GM18870 (cell line): ENCODE results near the gene CAV2.

ENCODE experiments used
- ATAC-seq: cut with Tn5 transposase; IDR thresholded peaks from one replicate; pipeline ENCODE4 v1.9.1; 2021; ENCODE audit warnings: moderate library complexity; ENCODE audit not compliant: unreplicated experiment

The CAV2 gene

DNA sequence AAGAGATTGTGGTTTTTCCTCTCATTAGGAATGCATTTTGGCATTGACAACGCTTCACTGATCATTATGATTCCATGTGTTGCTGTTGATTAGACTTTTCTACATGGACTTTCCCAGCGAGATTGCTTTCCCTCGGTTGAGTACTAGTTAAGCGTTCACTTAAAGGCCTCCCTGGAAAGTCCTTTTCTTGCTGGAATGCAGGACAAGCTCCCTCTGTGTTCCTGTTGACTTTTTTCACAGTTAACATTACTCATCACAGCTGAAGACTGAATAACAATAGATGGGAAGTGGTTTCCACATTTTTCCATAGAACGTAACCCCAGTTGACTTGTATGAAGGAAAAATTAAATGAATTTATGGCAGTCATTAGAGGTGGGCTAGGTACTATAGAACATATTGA is 22.7 kb downstream of the CAV2 start:
- ATAC-seq, result no peak

DNA sequence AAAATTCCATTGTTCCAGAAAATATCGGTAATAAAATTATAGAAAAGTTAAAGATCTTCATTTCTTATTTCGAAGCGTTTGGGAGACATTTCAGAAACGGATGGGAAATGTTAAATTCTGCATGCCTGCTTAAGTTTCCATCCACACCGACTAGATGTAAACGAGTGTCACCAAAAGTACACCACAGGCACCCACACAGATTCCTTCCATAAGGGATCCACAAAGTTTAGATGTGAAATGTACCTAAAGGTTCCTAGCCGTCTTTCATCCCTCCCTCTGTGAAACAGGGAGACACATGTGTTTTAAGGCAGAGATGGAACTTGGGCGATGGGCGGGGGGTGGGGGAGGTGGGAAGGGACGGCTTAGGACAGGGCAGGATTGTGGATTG is 24.7 kb downstream of the CAV2 start:
- ATAC-seq, result no peak

DNA sequence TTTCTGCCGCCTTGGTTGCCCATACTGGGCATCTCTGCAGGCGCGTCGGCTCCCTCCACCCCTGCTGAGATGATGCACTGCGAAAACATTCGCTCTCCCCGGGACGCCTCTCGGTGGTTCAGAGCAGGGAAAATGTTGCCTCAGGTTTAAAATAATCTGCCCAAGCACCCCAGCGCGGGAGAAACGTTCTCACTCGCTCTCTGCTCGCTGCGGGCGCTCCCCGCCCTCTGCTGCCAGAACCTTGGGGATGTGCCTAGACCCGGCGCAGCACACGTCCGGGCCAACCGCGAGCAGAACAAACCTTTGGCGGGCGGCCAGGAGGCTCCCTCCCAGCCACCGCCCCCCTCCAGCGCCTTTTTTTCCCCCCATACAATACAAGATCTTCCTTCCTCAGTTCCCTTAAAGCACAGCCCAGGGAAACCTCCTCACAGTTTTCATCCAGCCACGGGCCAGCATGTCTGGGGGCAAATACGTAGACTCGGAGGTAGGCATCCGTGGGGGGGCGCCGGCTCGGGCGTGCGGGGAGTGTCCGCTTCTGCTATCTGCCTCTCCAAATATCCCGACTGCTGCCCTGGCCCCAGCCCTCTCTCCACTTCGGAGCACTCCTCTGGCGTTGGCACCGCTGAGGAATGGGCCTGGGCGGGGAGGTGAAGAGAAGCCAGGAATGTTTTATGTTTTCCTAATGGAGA is 25.2 kb downstream of the CAV2 start, which contains the start of gene CAV1:
CAV1 (plus strand) TSS at position 428 of the 689 bp plus-strand sequence; CDS start at position 455, 27 bp downstream.
- ATAC-seq, result no peak

DNA sequence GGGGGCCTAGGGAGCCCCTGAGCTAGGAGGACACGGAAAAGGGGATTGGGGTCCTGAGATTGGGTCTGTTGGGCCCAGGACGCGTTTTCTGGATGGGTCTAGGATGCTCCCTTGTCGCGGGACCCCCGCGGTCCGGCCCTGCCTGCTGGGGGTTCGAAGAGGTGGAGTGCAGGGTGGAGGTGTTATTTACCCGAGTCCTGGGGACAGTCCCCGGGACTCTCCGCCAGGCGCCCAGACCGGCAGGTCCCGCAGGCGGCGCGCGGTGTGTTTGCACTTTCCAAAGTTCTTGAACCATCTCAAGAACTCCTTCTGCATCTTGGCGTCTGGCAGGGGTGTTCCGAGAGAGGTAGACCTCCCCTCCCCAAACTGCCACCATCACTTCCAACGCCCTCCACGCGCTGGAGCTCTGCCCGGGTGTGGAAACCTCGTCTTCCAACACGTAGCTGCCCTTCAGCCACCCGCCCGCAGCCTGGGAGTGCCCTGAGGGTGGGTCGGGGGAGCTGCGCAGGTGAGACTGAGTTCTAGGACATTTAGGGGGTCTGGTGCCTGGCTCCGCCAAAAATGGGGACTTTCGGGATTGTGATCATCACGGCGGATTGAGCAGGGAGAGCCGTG is 25.9 kb downstream of the CAV2 start:
- ATAC-seq, result no peak

DNA sequence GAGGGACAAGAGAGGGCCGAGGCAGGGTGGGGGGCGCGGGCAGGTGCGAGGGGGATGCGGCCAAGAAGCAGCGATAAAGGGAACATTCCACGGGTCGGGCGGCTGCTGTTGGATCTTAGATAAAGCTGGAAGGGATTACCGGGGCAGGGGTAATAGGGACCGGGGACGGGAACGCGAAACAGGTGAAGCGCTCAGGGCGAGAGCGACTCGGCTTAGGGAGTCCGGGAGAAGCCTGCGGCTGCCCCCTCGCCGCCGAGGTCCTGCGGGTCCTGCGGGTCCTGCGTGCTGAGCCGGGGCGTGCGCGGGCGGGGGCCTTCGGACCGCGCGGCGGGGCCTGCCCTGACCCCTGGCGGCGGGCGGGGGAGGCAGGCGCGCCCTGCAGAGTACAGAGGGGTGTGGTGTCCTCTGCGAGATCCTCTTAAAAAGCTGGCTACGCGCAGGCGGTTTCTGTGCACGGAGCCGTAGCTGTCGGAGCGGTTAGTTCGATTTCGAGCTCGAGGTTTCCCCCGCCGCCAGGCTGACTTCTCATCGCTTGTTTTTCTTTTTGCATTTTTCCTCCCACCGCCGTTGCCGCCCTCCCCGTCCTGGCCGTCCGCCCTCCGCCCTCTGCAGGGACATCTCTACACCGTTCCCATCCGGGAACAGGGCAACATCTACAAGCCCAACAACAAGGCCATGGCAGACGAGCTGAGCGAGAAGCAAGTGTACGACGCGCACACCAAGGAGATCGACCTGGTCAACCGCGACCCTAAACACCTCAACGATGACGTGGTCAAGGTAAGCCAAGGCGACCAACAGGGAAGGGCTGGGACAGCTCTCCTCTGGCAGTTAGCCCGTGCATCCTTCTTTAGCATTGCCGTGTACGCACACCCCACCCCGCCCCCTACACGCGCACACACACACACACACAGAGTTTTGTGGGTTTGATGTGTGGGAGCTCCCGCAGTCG is 26.6 kb downstream of the CAV2 start:
- peak; percentile 76 for ATAC-seq

DNA sequence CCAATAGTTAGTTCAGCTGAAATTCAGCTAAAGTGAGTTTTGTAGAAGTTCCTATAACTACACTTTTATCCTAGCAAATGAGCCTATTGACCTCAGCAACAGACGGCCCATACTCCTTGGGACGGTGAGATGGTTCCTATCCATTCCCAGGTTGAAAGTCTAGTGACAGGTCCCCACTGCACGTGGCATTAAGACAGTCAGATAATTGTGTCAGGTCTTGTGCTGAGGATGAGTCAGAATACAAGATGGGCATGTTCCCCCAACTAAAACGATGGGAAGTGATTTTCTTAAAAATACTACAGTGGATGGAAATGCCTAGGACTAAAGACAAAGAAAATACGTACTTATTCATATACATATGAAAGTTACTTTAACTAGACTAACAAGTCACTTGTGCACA is 27.4 kb downstream of the CAV2 start:
- ATAC-seq, result no peak

DNA sequence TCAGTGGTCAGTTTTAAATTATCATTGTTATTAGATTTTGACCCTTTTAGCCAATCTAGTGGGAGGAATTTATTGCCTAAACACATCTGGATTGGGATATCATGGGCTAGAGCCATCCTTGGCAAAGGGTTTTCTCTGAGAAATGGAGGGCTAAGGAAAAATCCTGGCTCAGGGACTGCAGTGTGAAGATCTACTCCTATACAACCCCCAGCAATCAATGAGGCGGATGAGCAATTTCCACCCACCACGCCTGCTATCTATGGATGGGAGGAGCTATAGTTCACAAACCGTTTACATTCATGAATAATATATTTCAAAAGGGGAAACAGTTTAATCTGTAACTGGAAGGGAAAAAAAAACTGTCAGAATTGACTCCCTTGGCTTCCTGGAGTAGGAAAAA is 28.0 kb downstream of the CAV2 start:
- no peak for ATAC-seq

DNA sequence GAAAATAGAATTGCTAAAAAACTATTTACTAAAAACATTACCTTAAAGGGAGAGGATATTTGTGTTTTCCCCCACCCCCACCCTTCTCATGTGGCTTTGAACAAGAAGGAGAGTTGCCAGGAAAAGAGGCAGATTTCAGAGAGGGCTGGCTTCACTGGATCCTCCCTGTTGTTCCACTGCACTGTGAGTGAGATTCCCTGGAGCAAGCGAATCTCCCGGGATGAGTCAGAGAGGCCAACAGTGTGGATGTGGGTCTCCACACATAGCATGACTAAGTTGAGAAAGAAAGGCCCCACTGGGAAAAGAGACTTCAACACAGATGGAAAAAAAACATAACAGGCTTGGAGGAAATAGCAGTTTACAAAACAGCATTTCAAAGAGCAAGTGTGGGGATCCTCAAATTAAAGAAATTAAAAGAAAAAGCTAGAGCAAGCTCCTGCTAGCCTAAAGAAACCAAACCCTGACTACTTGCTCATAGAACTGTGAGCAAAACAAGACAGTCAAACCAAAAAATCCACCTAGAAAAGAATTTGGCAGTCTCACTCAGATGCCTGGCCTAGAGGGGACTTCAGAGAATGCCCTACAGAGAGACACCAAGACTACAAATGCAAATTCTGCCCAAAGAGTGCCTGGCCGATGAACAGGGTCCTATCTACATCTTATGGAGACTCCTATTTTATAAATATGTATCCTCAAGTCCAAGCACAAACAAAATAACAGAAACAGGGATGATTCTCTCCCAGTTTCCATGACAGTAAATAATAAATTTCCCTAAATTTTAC is 28.7 kb downstream of the CAV2 start:
- ATAC-seq, result no peak

DNA sequence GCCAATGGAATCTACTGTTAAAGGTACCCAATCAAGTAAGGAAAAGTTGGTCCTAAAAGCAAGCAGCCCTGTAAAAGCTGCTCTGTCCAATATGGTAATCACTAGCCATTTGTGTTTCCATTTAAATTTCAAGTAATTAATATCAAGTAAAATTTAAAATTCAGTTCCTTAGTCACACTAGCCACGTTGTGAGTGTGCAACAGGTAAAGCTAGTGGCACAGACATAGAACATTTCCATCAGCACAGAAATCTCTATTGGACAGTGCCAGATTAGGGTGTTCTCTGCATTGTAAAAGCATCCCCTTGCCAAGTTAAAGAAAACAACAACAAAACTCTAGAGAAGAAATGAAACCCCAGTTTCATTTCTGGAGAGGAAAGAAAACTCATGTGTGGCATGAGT is 29.7 kb downstream of the CAV2 start:
- no peak for ATAC-seq

DNA sequence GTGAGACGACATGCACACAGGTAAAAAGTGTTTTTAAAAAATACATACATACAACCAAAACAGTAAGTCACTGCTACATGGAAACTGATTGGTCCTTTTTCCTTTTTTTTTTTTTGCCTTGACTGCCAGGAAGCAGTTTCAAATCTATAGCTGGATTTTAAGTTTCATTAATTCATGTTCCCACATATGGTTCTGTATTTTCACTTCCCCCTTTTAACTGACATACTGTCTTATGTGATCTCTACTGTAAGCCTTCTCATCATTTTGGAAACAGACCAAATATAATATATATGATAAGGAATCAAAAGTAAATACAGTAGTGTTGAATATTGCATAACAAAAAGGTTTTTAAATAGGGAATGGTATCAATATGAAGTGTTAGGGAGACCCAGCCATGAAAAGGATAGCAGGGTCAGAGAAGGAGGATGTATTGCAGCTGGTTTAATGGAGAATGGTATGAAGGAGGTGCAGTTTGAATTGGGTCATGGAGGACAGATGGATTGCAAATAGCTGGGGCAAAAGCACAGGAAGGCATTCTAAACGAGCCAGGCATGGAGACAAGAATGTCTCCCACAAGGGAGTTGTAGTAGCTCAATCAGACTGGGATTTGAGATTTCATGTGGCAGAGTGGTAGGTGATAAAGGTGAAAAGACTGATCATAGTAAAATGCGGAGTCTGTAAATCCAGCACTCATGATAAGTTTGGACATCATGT is 30.7 kb downstream of the CAV2 start:
- ATAC-seq, result no peak

DNA sequence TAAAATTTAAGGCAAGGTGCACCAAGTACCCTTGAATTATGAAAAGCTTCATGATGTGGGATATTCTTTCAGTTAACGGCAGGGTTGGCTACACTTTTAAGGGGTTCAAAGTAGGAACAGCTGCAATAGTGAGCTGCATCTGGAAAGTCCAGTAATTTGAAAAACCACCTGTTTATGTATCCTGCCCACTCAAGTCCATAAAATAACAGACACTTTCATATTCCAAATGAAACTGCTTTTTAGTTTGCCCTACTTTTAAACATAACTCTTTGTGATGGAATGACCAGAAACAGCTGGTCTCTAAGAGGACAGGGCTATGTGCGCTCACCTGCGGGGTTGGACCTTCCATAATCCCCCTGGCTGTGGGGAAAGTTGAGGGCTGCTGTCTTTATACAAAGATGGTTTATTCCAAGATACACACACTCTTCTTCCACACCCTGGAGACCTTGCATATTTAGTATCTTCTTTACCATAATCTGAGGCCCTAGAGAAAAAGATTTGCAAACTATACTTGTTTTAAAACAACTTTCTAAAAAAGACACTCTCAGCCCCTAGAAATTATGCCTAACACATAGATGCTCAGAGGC is 32.7 kb downstream of the CAV2 start:
- no peak for ATAC-seq

DNA sequence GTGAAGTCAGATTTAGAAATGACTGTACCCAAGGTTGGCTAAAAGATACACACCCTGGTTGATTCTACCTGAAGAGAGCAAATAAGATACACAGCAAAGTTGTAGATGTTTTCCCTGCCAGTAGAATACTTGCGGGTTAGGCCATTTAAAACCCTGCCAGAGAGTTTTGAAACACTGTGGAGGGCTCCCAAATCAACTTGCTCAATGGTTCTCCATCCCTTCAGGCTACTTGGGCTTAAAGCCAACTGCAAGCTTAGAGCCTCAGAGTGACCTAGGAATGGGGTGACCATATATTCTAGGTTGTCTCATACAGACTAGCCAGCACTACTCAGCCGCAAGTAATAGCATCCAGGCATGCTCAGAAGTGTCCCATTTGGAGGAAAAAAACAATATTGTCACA is 35.3 kb downstream of the CAV2 start:
- ATAC-seq, result no peak

DNA sequence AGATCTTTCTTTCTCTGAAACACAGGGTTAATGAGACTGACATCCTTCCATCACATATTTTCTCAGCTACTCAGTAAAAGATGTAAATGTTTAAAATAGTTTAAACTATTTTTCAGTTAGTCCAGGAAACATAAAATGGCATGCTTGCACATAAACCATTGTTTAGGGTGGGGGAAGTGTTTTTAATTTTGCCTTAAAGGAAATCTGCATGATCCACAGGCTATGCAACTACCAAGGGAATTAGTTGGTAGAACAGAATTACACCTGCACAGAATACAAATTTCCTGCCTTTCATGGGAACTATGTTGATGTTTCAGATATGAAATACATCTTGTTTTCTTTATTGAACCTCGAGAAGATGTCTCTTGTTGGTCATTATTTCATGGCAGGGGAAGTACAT is 35.9 kb downstream of the CAV2 start:
- no peak for ATAC-seq

DNA sequence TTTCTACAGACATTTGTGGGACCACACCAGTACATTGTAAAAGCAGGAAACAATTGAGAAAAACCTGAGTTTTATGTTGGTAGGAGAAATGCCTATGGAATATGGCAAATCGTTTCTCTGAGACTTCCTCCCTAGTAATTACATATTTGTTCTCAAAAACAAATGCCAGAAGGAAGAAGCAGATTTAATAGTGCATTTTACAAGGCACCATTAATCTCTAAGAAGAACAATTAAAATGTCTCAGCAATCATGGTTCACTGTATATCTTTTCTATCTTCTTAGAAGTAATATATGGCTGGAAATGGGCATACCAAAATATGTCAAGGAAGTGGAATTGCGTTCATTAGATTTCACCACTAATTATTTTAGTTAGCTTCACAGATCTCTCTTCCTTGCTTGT is 38.6 kb downstream of the CAV2 start:
- no peak for ATAC-seq

DNA sequence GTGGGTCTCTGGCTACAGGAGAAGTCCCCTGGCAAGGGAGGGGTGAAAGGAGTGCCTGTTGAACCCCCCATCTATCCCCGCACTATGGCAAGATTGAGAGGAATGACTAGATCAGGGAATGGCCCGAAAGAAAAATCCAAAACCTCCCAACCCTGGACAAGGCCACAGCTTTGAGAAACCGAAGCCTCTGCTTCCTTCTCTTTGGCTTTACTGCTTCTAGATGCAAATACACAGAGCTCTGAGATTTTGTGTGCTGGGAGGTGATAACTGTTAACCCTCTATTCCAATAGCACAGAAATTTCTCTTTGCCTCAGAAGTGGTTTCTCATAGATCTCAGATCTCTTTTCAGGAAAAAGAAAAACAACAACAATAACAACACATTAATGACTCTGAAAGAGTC is 40.3 kb downstream of the CAV2 start:
- ATAC-seq, result no peak

DNA sequence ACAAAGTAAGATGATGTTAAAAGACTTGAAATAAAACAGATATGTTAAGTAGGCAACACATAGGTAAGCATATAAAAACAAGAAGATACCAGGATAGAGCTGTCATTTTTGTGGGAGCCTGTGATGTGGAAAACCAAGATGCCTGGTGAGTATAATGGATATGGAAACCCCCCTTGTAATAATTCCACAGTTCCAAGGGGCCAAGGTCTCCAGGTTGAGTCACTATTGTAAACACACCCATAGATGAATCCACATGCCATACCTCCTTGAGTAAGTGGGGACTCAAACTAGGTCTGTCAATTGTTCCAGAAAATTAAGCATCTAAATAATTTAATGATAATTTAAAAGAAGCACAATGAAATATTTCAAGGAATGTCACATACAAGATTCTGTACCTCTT is 41.2 kb downstream of the CAV2 start:
- ATAC-seq, result no peak

DNA sequence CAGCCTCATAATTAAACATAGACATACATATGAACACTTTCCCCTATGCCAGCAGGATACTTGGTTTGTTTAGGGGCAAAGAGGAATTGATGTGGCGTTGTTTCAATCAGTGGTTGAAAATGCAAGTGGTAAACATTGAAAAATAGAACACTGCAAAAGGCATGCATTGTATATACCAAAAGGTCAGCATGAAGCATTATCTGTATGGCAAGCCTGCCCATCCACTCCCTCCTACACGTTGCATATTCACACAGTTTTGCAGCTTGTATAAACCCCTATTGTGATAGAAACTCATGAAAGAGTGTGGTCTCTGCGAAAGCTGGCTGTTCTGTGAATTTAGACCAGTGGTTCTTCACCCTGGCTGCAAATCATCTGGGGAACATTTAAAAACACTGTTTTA is 42.4 kb downstream of the CAV2 start:
- ATAC-seq, result no peak

DNA sequence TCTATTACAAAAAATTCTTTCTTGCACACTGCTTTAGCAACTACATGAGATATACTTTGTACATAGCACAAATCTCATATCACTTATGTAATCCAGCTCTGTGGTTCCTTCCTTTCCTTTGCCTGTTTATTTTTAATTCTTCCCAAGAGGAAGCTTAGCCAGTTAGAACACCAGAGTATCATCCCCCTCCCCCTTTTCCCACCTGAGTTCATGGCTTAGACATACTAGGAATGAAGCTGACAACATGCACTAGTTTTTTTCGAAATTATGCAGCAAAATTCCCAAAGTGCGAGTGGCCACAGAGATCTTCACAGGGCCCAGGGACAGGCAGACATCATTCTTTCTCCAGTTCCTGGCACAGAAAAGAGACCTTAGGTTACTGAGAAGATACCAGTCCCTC is 43.1 kb downstream of the CAV2 start:
- ATAC-seq, result no peak

DNA sequence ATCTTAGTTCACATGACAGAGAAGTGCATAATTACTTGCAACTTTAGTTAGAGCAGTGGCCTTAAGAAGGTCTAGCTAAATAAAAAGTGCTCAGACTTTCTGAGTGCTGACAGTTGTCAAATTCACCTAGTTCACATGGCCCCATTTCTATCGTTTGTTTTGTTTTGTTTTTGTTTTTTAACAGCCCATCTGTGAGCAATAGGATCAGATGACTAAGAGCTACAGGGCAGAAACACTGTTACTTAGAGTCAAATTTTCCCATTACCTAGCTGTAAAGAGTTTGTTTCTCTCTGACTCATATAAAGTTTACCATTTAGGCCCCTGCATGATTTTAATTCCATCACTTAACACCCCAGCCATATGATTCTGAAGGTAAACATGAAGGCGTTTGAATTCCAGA is 44.1 kb downstream of the CAV2 start:
- ATAC-seq, result no peak

DNA sequence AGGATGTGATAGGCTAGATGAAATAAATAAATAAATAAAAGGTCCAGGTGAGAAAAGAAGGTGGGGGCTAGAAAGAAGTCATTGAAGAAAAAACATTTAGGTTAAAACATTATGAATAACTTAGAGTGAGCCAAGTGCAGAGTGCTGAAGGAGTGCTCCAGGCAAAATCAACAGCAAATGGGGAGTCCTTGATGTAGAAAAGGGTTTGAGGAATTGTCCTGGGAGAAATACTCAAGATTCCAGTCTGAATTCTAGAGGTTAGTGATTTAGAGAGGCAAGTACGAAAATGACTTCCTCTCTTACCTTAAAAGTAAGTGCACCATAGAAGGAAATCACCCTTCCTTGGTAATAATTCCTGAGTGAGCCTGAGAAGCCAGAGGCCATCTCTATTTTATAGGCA is 44.9 kb downstream of the CAV2 start:
- no peak for ATAC-seq
